Mucosa of gallbladder (tissue), 1 donor: Measurements from ENCODE around the gene ZNF425. TPM values are rescaled to one million over a fixed set of nuclear protein-coding genes. Genes with fewer than 3 reads are reported as not detected.
"Not testable (repeated sequence)": the region's sequence is repeated elsewhere in the genome, so short reads cannot be mapped to it uniquely, and the experiment has no call there.

ENCODE experiments used
- DNase-seq: peaks from one replicate; pipeline ENCODE4 v3.0.0-alpha.2; 2020; ENCODE audit warnings: low spot score
- total RNA-seq: library from RNA; stranded (reverse); gene quantifications from one replicate; pipeline ENCODE4 v1.2.1, GENCODE V29; 2021
- donor health status: DM: no; HTN: no; CAD: no.

The ZNF425 gene
- total RNA-seq, 1 donor from 2014 or later: 2.8 TPM

DNA sequence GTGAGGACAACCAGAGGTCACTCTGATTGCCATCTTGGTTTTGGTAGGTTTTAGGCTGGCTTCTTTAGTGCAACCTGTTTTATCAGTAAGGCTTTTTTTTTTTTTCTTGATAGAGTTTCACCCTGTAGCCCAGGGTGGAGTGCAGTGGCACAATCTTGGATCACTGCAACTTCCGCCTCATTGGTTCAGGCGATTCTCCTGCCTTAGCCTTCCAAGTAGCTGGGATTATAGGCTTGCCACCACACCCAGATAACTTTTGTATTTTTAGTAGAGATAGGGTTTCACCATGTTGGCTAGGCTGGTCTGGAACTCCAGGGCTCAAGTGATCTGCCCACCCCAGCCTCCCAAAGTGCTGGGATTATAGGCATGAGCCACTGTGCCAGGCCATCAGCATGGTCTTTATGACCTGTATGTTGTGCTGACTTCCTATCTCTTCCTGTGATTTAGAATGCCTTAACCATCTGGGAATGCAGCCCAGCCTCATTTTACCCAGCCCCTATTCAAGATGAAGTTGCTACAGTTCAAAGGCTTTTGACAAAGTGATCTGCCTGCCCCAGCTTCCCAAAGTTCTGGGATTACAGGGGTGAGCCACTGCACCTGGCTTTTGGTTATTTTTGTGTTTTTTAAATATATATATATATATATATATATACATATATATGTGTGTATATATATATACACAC, 7.0 kb upstream of the ZNF425 start:
- no peak for DNase-seq

GRCh38 chr7:149130572-149131198, 4.6 kb upstream of the ZNF425 start:
- no peak for DNase-seq

- DNase-seq: peak; percentile 33
These were observed 640 bp upstream of the ZNF425 start for GRCh38 chr7:149126662-149127266.

DNA sequence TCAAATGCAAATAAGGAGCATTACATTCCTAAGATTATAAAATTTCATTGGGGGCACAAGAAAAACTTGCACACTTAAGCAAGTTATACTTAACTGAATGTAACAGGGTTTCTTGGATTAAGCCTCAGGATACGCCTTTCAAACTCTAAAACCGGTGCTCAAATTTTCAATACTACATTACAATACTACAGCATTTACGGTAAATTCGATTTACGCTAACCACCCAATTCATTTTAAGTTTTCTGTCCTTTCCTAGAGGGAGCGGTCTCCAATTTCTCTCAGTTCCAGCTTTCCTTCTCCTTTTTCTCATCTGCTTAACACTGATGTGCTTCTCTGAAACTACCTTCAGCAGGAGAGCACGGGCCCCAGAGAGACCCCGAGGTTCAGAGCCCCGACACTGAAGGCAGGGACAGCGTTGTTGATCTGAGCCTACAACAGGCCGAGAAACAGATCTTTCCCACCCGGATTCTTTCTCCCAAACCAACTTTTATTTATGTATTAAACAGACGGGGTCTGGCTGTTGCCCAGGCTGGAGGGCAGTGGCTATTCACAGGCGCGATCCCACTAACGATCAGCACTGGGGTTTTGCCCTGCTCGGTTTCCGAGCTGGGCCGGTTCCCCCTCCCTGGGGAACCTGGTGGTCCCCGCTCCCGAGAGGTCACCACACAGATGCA, 798 bp downstream of the ZNF425 start:
- DNase-seq: no peak

DNA sequence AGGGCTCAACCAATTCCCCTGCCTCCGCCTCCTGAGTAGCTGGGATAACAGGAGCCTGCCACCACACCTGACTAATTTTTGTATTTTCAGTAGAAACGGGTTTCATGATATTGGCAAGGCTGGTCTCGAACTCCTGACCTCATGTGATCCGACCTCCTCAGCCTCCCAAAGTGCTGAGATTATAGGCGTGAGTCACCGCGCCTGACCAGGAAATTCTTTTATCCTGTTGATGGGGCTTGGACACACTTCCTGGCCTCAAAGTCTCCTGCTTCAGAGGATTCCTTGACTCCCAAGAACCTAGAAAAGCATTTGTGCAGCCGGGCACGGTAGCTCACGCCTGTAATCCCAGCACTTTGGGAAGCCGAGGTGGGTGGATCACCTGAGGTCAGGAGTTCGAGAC, 16.2 kb downstream of the ZNF425 start:
- DNase-seq: no peak

DNA sequence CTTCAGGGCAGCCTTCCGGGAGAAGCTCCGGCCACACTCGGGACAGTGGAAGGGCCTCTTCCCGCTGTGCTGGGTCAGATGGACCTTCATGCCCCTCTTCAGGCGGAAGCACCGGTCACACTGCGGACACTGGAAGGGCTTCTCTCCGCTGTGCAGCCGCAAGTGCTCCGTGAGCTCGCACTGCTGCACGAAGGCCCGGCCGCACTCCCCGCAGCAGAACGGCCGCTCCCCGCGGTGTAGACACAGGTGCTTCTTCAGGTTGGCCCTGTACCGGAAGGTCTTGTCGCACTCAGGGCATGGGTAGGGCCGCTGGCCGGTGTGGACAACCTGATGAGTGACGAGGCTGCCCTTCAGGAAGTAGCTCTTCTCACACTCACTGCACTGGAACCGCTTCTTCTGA, 21.4 kb downstream of the ZNF425 start:
- DNase-seq: no peak

DNA sequence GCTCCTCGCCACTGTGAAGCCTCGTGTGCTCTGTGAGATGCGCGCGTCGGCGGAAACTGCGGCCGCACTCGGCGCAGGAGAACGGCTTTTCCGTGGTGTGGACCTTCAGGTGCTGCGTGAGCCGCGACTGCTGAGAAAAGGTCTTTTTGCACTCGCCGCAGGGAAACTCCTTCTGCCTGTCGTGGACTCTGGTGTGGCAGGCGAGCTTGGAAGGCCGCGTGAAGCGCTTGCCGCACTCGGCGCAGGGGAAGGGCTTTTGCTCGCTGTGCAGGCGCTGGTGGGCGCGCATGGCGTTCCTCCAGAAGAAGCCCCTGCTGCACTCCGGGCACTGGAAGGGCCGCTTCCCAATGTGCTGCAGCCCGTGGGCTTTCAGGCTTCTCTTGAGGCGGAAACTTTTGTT, 21.9 kb downstream of the ZNF425 start:
- DNase-seq: no peak

DNA sequence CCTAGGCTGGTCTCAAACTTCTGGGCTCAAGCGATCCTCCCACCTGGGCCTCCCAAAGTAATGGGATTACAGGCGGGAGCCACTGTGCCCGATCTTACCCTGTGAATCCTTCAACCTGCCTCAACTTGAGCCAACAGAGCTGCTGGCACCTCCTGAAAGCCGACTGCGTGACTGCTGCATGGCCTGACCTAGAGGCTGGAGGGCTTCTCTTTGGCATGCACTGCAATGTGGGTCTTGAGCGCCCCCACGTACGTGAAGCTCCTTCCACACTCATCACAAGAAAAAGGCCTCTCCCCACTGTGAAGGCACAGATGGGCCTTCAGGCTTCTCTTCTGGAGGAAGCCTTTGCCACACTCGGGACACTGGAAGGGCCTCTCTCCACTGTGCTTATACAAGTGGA, 22.7 kb downstream of the ZNF425 start:
- no peak for DNase-seq

DNA sequence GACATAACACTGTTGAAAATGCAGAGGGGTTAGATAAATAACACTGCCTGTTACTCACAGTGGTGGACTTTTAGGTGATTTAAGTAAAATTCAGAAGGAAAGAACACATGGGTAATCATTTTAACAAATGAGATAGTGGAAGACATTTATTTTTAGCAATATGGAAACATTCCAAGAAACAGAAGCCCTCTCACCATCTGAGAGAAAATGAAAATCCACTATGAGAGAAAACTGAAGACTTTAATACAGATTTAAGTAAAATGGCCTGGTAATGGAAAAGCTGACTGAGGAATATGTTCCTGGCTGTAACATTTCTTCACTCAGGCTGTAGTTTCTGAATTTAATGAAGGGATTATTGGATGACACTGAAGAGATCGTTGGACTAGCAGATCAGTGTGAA, 23.5 kb downstream of the ZNF425 start:
- DNase-seq: no peak

GRCh38 chr7:149100821-149101220, 25.3 kb downstream of the ZNF425 start:
- no peak for DNase-seq

DNA sequence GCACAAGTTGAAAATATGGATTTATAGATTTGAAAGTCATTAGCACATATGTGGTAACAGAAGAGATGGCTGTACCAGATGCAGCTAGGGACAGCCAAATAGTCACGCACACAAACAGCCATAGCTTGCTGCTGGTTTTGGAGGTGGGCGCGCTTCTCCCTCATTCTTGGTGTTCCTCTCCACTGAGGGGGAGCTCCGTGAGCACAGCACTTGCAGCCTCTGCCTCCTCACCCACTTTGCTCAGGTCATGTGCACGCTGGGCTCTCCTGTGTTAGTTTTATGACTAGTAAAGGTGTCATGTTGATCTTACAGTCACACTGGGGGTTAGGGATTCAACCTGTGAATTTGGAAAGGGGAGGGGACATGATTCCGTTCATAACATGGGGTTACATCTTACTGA, 27.1 kb downstream of the ZNF425 start:
- no peak for DNase-seq

- no peak for DNase-seq
These were observed 29.0 kb downstream of the ZNF425 start for GRCh38 chr7:149097088-149097487.

DNA sequence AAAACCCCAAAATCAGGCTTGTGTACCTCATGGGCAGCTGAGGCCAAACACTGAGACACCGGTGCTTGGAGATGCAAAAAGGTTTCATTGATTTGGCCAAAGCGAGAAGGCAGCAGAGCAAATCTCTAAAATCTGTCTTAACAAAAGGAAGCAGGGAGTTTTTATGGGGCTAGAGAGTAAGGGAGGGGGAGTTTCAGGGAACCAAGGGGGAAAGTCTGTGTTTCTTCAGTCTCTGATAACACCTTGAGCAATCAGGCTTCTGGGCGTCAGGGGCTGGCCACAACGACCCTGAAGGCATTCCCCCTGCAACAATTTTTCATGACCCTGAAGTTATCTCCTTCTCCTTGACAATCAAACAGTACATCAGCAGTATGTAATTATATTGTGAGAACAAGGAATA, 32.9 kb downstream of the ZNF425 start:
- DNase-seq: no peak

DNA sequence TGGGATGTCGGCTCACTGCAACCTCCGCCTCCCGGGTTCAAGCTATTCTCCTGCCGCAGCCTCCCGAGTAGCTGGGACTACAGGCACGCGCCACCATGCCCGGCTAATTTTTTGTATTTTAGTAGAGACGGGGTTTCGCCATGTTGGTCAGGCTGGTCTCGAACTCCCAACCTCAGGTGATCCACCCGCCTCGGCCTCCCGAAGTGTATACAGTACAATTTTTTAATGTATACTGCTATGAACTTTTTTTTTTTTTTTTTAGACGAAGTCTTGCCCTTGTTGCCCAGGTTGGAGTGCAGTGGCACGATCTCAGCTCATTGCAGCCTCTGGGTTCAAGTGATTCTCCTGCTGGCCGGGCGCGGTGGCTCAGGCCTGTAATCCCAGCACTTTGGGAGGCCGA, 33.9 kb downstream of the ZNF425 start:
- DNase-seq: not testable (repeated sequence)

DNA sequence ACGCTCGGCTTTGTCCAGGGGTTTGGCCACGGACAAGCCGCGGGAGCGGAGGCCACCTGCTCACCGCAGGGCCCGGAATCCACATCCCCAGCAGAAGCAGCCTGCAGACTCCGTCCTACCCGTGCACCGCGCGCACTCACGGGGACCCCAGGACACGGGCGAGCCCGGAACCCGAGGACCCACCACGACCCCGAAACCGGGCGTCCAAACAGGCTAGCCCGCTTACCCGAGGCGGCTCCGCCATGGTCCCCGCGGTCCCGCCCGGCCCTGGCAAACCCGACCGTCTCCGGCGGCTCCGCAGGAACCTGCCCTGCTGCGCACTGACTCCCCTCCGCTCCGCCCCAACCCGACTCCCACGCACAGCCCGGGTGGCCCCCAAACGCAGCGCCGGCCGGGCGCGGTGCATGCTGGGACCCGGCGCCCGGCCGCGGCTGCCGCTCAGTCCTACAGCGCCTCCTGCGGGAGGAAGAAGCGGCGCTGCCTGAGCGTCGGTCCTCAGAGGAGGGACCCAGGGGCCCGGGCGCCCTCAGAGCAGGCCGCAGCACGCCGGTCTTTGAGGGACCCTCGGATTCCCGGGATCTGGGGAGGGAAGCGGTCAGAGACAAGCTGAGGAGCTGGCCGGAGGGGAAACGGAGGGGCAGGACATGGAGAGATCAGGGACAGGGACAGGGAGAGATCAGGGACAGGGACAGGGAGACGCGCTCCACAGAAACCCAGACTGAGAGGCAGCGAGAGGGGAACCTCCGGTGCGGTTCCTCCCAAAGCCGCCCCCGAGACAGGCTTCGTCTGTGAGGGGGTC, 35.5 kb downstream of the ZNF425 start, which contains the start of gene ZNF786:
Gene ZNF786, minus strand, starts transcription at position 322 of the 799 bp plus-strand sequence. Its CDS starts 78 bp downstream, at position 244.
- peak; percentile 83 for DNase-seq

- no peak for DNase-seq
These were observed 38.7 kb downstream of the ZNF425 start for GRCh38 chr7:149087376-149087775.

GRCh38 chr7:149085866-149086265, 40.3 kb downstream of the ZNF425 start:
- DNase-seq: no peak

DNA sequence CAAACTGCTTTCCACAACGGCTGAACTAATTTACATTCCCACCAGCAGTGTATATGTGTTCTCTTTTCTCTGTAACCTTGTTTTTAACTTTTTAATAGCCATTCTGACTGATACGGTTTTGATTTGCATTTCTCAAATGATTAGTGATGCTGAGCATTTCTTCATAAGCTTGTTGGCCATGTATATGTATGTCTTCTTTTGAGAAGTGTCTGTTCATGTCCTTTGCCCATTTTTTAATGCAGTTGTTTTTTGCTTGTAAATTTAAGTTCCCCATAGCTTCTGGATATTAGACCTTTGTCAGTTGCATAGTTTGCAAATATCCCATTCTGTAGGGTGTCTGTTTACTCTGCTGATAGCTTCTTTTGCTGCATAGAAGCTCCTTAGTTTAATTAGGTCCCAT, 41.7 kb downstream of the ZNF425 start:
- no peak for DNase-seq

DNA sequence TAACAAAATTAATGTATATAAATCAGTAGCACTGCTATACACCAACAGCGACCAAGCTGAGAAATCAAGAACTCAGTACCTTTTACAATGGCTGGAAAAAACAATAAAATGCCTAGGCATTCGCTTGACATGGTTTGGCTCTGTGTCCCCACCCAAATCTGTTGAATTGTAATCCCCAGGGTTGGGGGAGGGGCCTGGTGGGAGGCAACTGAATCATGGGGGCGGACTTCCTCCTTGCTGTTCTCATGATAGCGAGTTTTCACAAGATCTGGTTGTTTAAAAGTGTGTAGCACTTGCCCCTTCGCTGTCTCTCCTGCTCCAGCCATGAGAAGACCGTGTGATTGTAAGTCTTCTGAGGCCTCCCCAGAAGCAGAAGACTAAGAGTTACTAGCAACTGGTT, 44.2 kb downstream of the ZNF425 start:
- DNase-seq: no peak

GRCh38 chr7:149077594-149077993, 48.5 kb downstream of the ZNF425 start:
- no peak for DNase-seq

GRCh38 chr7:149075286-149075685, 50.8 kb downstream of the ZNF425 start:
- no peak for DNase-seq
